Activated CD4-positive, alpha-beta T cell treated with anti-CD3 and anti-CD28 coated beads, Interleukin-2, Interleukin-6, amounts not matched to agents 100 ng/mL and 50 ng/mL, durations not matched to agents 16 hours and 8 hours (primary cell): ENCODE data around the gene ANKRD13A.
"Not testable (repeated sequence)": the region's sequence is repeated elsewhere in the genome, so short reads cannot be mapped to it uniquely, and the experiment has no call there.

Experiments used
- DNase-seq: peaks from one replicate; pipeline ENCODE4 v3.0.0-alpha.2; 2020

Gene ANKRD13A

DNA sequence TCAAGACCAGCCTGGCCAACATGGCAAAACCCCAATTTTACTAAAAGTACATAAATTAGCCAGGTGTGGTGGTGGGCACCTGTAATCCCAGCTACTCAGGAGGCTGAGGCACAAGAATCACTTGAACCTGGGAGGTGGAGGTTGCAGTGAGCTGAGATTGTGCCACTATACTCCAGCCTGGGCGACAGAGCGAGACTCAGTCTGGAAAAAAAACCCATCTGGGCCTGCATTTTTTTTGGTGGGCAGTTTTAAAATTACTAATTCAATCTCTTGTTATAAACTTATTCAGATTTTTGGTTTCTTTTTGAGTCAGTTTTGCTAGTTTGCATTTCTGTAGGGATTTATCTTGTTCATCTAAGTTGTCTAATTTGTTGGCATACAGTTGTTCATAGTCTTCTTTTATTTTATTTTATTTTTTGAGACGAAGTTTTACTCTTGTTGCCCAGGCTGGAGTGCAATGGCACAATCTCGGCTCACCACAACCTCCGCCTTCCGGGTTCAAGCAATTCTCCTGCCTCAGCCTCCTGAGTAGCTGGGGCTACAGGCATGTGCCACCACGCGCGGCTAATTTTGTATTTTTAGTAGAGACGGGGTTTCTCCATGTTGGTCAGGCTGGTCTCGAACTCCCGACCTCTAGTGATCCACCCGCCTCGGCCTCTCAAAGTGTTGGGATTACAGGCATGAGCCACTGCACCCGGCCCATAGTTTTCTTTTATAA lies 9.6 kb downstream of the ANKRD13A start:
- DNase-seq, result peak; percentile 74

DNA sequence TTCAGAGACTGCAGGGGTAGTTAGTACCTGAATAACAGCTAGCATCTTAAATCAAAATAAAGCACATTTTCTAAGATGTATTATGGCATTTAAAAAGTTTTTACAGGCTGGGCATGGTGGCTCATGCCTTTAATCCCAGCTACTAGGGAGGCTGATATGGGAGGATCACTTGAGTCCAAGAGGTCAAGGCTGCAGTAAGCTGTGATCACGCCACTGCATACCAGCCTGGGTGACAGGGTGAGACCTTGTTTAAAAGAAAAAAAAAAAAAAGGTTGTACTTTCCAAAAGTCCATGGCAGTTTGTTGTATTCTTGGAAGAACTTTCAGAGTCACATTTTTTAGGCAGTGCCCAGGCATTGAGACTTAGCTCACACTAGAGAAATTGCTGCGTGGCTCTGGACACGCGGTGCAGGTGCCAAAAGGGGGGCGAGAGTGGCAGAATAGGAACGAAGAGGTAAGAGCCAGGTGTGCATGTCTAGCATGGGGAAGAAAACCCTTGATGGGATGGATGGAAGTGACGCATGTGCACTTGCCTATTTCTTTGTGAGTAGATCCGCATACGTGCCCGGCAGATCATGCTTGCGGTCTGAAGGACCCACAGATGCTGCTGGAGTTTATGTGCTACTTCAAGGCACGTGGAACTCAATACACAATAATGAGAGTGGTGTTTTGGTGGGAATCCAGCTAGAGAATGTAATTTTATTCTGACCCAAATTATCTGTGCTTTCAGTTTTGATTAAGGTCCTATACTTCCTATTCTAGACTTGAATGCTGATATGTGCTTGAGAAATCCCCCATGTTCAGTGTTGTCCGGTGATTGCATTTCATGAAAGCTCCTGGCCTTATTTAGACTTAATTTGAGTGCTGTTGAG lies 11.9 kb downstream of the ANKRD13A start:
- DNase-seq, result no peak

DNA sequence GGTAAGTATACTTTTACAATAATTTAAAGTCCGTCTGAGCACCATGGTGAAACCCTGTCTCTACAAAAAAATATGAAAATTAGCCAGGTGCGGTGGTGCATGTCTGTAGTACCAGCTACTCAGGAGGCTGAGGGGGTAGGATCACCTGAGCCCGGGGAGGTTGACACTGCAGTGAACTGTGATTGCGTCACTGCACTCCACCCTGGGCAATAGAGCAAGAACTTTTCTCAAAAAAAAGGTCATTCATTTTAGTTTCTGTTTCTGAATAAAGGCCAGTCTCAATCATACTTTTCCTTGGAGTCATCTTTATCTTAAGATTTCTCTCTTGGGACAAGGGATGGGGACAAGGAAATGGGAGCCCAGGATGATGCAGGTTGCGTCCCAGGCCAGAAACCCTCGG lies 12.9 kb downstream of the ANKRD13A start:
- DNase-seq, result no peak

DNA sequence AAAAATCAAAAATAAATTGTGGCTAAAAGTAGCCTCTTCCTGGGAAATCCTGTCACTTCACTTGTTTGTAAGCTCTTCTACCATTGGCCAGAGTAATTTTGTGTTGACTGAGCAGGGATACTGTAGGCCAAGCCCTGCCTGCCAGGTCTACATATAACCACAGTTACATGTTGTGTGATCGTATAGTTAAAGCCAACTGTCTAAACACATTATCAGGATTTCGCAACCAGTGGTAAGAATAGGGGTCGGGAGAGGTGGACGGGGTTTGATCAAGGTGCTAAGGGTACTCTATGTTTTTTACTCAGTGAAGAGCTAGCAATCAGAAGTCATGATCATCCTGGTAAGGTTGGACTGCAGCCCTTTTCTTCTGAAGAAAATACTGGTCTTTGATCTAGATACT lies 13.4 kb downstream of the ANKRD13A start:
- DNase-seq, result no peak

- no peak for DNase-seq
Measured at GRCh38 chr12:110015132-110015531, 15.9 kb downstream of the ANKRD13A start.

DNA sequence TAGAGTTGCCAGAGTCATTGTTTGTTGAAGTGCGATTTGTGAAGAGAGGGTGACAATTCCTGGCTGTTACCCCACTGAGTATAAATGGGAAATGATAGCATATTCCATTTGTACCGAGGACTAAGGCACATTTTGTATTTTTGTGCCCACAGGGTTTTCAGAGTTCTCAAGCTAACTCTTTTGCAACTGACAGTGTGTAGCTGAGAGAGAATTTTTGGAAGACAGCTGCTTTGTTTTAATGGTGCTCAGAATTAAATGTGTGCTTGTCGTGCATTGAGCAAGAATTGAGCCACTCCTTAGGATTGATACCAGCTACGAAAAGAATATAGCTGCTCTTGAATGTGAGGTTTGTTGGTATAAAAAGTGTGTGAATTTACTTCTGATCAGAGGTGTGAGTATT lies 21.7 kb downstream of the ANKRD13A start:
- DNase-seq, result no peak

DNA sequence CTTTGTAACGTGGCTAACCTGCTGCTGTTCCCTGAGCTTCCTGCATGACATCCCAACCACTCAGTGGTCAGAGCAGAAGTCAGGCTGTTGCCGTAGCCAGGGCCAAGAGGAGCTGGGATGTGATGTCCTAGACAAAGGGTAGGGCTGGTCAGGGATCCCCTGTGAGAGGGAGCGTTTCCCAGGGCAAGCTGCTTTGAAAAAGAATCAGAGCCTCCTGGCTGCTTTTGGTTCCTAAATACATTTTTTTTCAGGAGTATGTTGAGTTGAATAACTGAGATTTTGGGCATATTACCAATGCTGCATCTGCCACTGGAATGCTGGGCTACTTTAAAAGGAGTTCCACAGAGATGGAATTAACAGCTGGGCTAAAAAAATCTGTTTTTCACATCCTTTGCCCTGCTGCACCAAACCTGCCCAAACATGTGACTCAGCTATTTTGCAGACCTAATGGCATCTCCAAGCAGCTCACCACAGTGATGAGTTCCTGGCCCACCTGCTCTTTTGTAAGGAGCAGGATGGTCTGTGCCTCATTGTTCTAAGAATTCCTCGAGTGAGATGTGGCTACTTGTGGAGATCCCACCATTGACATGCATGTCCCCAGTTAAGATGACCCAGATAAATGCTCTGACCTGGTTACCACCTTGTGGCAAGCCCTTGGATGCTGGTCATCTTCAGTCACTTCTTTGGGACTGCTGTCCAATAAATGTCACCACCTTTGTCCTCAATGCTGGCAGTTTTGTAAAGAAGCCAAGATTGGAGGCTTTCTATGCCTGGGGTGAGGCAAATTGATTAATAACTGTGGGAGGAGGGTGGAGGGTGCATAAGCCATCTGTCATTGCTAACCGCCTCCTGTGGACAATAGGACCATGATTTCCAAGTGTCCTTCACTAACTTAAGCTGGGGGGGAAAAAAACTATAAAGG lies 24.1 kb downstream of the ANKRD13A start:
- no peak for DNase-seq

DNA sequence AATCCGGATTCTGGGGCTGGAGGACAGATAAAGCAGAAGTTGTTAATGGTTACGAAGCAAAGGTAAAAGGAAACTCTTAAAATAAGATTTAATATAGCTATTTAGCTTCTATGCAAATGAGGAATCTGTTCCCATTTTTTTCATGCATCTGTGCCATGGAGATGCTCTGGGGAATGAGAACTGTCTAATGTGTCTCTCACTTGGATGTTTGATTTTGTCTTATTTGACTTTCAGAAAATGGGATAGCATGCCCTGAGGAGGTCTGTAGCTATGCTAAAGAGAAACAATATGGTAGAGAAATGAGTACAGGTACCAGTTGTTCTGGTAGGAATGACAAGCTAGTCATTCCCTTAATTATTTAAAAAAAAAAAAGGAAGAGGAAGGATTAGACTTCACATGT lies 24.8 kb downstream of the ANKRD13A start:
- DNase-seq, result no peak

DNA sequence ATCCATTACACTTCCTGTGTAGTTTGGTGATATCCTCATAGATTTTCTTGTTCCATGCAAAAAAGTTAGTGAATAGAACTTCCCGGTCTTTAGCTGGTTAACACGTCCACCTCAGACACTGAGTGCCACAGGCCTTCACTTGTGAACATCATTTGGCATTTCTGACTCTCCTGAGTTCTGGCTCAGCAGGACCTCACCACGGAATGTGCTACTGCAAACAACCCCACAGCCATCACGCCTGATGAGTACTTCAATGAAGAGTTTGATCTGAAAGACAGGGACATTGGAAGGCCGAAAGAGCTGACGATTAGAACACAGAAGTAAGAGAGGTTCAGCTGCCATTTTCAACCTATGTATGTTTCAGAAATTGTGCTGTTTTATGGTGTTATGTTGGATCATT lies 29.1 kb downstream of the ANKRD13A start:
- no peak for DNase-seq

DNA sequence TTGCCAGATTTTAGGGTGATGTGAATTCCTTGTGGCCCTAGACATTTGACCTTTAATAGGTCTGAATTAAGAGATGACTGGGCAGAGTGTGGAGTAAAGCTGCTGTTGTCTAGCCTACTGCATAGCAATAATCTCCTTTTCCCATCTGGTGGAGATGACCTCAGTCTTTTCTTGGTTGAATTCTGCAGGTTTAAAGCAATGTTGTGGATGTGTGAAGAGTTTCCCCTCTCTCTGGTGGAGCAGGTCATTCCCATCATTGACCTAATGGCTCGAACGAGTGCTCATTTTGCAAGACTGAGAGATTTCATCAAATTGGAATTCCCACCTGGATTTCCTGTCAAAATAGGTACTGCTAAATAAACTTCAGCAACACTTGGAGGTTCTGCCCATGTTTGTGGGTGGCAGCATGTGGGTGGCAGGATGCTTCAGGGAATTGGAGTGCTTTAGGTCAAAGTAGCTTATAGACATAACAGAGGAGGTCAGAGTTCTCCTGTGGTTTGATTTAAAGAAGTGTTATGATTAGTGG lies 30.1 kb downstream of the ANKRD13A start:
- no peak for DNase-seq

DNA sequence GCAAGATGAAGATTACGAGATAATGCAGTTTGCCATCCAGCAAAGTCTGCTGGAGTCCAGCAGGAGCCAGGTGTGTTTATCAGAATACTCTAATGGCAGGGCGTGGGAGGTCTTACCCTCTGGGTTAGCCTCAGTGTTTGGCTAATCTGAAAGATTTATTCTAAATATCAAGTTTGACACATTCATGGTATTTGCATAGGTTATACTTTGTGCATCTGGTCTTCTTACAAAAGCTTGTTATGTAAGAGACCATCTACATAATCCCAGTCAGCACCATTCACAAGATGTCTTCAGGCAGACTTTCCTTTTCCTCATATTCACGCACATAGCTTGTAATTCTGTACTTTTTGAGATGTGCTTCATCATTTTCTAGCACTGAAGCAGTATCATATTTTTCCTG lies 34.7 kb downstream of the ANKRD13A start:
- no peak for DNase-seq

GRCh38 chr12:110035534-110036104 lies 36.4 kb downstream of the ANKRD13A start:
- DNase-seq, result no peak

DNA sequence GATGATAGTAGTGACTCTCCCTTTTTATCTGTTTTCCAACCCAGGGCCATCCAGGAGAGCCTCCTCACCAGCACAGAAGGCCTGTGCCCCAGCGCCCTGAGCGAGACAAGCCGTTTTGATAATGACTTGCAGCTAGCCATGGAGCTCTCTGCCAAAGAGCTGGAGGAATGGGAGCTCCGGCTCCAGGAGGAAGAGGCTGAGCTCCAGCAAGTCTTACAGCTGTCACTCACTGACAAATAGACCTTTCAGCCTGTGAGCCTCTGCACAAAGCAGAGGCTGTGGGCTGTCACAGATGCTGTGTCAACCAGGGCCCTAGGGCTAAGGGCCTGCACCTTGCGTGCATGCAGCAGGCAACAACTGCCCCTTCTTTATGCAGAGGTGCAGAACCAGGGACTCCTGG lies 38.1 kb downstream of the ANKRD13A start:
- DNase-seq, result no peak

GRCh38 chr12:110038741-110039084 lies 39.5 kb downstream of the ANKRD13A start:
- DNase-seq, result no peak

DNA sequence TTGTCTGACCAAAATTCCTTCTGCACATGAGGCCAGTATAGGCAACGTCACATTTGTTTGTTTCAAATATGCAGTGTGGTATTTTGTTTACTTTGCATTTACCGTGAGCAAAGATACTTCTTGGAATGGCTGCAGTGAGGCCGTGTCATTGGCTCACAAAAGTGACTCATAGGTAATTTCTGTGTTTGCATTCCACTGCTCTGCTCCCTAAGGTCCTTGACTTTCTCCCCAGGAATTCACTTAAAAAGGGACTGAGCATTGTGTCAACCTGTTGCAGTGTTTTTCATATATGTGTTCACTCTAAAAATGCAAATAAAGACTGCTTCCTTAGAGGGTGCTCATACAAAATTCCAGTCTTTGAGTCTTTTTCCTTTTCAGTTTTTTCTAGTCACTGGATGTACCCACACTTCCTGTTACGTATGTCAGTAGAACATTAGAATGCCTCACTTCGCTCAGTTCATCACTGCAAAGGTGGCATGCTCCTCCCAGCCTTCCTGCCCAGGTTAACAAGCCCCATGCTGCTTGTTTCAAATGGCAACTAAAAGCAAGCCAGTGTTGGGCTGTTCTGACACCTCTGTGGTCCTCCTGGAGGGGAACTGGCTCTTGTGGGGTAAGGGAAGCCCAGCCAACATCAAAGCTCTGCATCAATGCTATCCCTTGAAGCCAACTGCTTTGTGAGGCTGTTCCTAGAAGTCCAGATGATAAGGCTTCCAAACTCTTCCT lies 40.0 kb downstream of the ANKRD13A start:
- peak; percentile 56 for DNase-seq

- no peak for DNase-seq
Measured at GRCh38 chr12:110042264-110042663, 43.0 kb downstream of the ANKRD13A start.

DNA sequence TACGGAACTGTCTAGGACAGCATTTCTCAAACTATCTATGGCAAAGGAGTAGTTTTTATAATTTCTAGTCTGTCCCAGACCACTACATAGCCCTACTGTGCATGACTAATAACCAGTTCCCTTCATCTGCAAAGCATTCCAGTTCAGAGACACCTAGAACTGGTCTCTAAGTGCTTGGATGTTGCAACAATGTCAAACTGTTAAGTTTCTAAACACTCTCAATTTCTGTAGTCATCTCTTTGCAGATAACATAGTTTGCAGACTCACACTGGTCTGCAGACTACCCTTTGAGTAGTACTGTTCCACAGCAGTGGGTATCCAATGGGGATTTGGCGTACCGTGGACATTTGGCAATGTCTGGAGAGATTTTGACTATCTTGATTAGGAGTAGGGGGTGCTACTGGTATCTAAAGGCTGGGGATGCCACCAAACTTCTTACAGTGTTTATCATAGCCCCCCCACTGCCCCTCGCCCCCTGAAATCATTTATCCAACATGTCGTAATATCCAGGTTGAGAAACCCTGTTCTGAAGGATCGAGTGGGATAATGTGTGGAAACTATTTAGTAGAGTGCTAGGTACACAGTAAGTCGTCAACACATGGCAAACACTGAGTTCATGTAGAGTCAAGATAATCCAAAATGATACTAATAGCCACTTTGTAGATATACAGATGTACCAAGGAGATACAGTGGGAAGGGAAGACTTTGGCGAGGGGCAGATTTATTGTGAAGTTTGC lies 47.4 kb downstream of the ANKRD13A start:
- DNase-seq, result no peak

DNA sequence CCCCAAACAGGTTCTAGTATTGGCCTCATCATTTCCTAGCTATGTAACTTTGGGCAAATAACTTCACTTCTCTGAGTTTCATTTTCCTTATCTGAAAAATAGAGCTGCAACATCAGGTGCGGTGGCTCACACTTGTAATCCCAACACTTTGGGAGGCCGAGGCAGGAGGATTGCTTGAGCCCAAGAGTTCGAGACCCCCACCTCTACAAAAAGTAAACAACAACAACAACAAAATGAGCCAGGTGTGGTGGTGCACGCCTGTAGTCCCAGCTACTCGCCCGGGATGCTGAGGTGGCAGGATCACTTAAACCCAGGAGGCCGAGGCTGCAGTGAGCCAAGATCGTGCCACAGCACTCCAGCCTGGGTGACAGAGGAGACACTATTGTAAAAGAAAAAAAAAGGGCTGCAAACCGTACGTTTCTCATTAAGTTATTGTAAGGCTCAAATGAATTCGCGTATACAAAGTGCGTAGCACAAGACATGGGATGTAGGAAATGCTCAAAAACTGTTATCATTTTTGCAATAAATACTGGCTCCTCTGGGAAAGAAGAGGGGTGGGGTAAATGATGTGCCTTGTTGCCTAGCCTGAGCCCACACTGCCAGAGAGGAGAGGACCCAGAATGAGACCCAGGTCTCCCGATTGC lies 48.2 kb downstream of the ANKRD13A start:
- no peak for DNase-seq

DNA sequence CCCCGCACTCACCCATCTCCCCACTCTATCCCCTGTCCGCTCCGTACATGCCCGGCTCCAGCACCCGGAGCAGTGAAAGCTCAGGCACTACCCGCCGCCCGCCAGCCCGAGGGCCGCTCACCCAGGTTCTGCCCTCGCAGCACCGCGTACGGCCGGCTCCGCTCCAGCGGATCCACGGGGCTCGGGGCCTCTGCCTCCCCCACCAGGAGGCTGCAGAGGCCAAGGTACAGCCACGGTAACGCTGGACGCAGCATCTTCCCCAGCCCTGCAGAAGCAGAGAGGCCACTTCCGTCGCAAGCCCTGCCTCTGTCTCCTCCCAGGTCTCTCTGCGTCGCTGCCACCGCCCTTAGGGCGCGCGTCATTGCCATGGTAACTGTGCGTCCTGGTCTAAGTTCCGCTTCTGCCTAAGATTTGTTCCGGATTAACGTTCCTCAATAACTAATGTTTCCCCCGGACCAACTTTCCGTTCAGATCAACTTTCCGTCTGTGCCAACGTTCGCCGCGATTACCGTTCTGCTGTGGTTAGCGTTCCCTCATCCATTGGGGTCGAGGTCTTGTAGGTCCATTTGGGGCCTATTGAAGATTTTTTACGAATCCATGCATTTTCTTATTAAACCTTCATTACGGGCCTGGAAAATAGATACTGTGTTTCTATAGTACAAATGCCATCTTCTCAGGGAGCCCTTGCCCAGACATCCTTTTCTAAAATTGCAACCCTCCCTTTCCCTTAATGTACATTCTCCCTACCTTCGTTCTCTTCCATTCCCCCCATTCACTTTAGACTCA lies 49.2 kb downstream of the ANKRD13A start, which contains the start of gene C12orf76:
Gene C12orf76, minus strand, starts transcription at position 281 of the 786 bp plus-strand sequence. Its CDS starts 27 bp downstream, at position 254.
- DNase-seq, result peak; percentile 96

DNA sequence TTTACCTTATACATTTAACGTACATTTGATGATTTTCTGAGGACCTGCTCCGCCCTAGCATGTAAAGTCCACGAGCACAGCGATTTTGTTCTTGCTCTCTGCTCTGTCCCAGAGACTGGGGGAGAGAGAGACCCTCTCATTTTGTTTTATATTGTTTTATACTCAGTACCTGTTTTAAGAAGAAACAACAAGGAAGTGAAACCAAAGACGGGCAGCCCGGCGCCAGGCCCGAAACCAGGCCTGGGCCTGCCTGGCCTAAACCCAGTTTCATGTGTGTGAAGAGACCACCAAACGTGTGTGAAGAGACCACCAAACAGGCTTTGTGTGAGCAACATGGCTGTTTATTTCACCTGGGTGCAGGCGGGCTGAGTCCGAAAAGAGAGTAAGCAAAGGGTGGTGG lies 49.8 kb downstream of the ANKRD13A start:
- not testable (repeated sequence) for DNase-seq
